Esophagus muscularis mucosa (tissue), 4 donors: Measurements from ENCODE around the gene DNM3. TPM values are rescaled to one million over a fixed set of nuclear protein-coding genes. Genes with fewer than 3 reads are reported as not detected.

Experiments used
- DNase-seq: peaks from one replicate; pipeline ENCODE4 v3.0.0-alpha.2; 2017; ENCODE audit errors: extremely low spot score
- H3K27ac ChIP-seq, 4 donors: fragments of 200-600 bp; sonication (generic); replicated peaks in 1 of 4; 1 replicate in 3 of 4; 2 replicates in 1 of 4; pipeline ENCODE4 v1.5.1; 2016 to 2019; ENCODE audit warnings: mild to moderate bottlenecking in 1 of 4
- H3K27me3 ChIP-seq, 4 donors: fragments of 200-600 bp; sonication (generic); one replicate each; pipeline versions ENCODE4 v1.5.1 to v1.6.0; 2016 to 2019
- H3K36me3 ChIP-seq, 4 donors: fragments of 200-600 bp; sonication (generic); one replicate each; pipeline ENCODE4 v1.5.1; 2016 to 2019
- H3K4me1 ChIP-seq, 4 donors: fragments of 200-600 bp; sonication (generic); one replicate each; pipeline ENCODE4 v1.5.1; 2016 to 2019
- H3K4me3 ChIP-seq, 4 donors: fragments of 200-600 bp; sonication (generic); 1 replicate in 2 of 4; 2 replicates in 2 of 4; pipeline ENCODE4 v1.5.1; 2016 to 2019; ENCODE audit warnings: mild to moderate bottlenecking in 4 of 4, moderate library complexity in 1 of 4
- H3K9me3 ChIP-seq, 4 donors: fragments of 200-600 bp; sonication (generic); 1 replicate in 3 of 4; 2 replicates in 1 of 4; pipeline ENCODE4 v1.5.1; 2016 to 2019
- CTCF ChIP-seq, 3 experiments: fragments of 200-600 bp in 2 of 3; fragments of 450-650 bp in 1 of 3; sonication (generic) in 2 of 3; IDR thresholded peaks; one replicate each; pipeline ENCODE4 v1.5.1; 2017 to 2019; ENCODE audit warnings: antibody characterized with exemption in 3 of 3, mild to moderate bottlenecking in 2 of 3, moderate library complexity in 1 of 3
- EP300 ChIP-seq: sonication (generic); formaldehyde crosslinking; IDR thresholded peaks from one replicate; pipeline ENCODE4 v1.6.1; 2017; ENCODE audit warnings: antibody characterized with exemption
- POLR2A ChIP-seq: fragments of 450-650 bp; IDR thresholded peaks from one replicate; pipeline ENCODE4 v1.6.1; 2017; ENCODE audit warnings: antibody characterized with exemption, moderate library complexity, mild to moderate bottlenecking, low read depth
- POLR2AphosphoS5 ChIP-seq, 2 donors: sonication (generic); formaldehyde crosslinking; IDR thresholded peaks; one replicate each; pipeline ENCODE4 v1.6.1; 2017; ENCODE audit warnings: antibody characterized with exemption in 2 of 2
- WGBS: methylation state at CpG from one replicate; pipeline ENCODE4 v1.1.5; 2018; 5-methylcytosine and 5-hydroxymethylcytosine counted together
- intact Hi-C: fragments of 100-400 bp; cut with DNase I; formaldehyde crosslinking; loops from one replicate; pipeline ENCODE4 v1.15.1; 2023
- total RNA-seq, 4 donors: library from RNA; depleted of rRNA; stranded (reverse); fragments of >200 nt; gene quantifications; one replicate each; pipeline versions ENCODE4 v1.1.0 to v1.2.1, GENCODE V29; 2016

DNM3 gene
- total RNA-seq, 4 donors from 2014 or later: 3.3 to 6.4 (median 3.9) TPM

- Histone ChIP-seq H3K4me3 (no peak overlapping the region), H3K9me3 (no peaks in the 10 kb centered on the region), H3K36me3 (no peaks in the 10 kb centered on the region), H3K27me3 (no peaks in the 10 kb centered on the region), H3K4me1 (peaks cover 4 to 23% (median 16%) of the 10 kb centered on the region in 4 donors), H3K27ac (no peak overlapping the region)
- no peak for TF ChIP-seq EP300
- TF ChIP-seq CTCF (IDR thresholded peaks at IDR 0.05): no peak
- no peak for TF ChIP-seq POLR2AphosphoS5 (IDR thresholded peaks at IDR 0.05)
- no peak for TF ChIP-seq POLR2A
- intact Hi-C loops: no loop called here
- no peak for DNase-seq
- WGBS: 91% methylated on average over 1 of the region's 1 CpG
Observed at GRCh38 chr1:172266528-172267174, 425.4 kb downstream of the DNM3 start.

DNA sequence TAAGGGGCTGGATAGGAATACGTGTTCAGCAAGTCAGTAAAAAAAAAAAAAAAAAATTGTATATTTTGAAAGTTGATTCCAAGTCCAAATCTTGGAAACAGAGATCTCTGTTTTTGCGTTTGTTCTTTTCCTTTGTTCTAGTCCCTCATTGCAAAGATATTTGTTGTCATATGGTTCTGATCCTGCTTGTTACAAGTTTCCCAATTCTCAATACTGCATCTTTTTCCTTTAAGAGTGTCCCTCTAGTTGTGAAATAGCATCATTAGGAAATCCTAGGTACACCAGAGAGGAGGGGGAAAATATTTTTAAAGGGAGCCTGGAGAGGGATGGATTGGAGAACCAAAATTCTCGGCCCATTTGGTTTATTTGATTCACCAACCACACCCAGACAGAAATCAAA is 426.9 kb downstream of the DNM3 start:
- WGBS: 91% methylated on average over 3 of the region's 3 CpGs
- H3K27ac ChIP-seq: no peak overlapping the region

DNA sequence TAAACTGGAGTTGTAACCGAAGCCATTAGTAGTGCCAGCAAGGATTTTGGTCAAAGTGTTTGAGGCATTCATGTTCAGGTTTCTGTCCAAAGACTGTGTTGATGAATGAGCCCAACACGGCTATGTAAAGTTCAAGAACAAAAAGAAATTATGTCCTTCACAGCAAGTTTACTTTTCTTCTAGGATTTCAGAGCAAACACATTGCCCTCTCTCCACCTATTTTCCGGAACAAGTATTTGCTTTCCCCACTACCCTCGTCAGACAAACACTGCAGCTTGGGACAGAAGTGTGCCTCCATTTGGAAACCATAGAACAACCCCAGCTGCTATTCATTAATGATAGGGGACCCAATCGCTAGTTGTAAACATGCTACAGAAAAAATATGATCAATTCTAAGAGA is 427.8 kb downstream of the DNM3 start:
- H3K4me3 ChIP-seq: no peak overlapping the region
- intact Hi-C loops: no loop called here
- 73% methylated on average over 5 of the region's 5 CpGs for WGBS
- no peaks in the 10 kb centered on the region for H3K9me3 ChIP-seq
- no peaks in the 10 kb centered on the region for H3K36me3 ChIP-seq
- no peaks in the 10 kb centered on the region for H3K27me3 ChIP-seq
- TF ChIP-seq EP300 (no peak), POLR2AphosphoS5 (IDR thresholded peaks at IDR 0.05) (no peak), POLR2A (no peak), CTCF (IDR thresholded peaks at IDR 0.05) (no peak)
- H3K4me1 ChIP-seq: peaks cover 4 to 23% (median 16%) of the 10 kb centered on the region in 4 donors
- peak overlapping the region; percentile 11 to 50 (median 44) for H3K27ac ChIP-seq
- no peak for DNase-seq

More for the DNA sequence above, 426.9 kb downstream of the DNM3 start:
- Histone ChIP-seq H3K9me3 (no peaks in the 10 kb centered on the region), H3K27me3 (no peaks in the 10 kb centered on the region), H3K4me1 (peaks cover 4 to 23% (median 16%) of the 10 kb centered on the region in 4 donors), H3K4me3 (no peak overlapping the region), H3K36me3 (no peaks in the 10 kb centered on the region)
- DNase-seq: no peak
- intact Hi-C loops: no loop called here
- TF ChIP-seq POLR2A (no peak), POLR2AphosphoS5 (IDR thresholded peaks at IDR 0.05) (no peak), EP300 (no peak)

GRCh38 chr1:172269644-172270043 is 428.3 kb downstream of the DNM3 start:
- no peak for TF ChIP-seq POLR2A
- WGBS: 55% methylated on average over 3 of the region's 3 CpGs
- DNase-seq: no peak
- intact Hi-C loops: no loop called here
- Histone ChIP-seq H3K36me3 (no peaks in the 10 kb centered on the region), H3K4me3 (no peak overlapping the region), H3K27ac (peak overlapping the region; percentile 11 to 50 (median 44)), H3K9me3 (no peaks in the 10 kb centered on the region), H3K4me1 (peaks cover 4 to 23% (median 16%) of the 10 kb centered on the region in 4 donors), H3K27me3 (no peaks in the 10 kb centered on the region)

- no peaks in the 10 kb centered on the region for H3K36me3 ChIP-seq
- no peak for TF ChIP-seq POLR2A
- TF ChIP-seq CTCF (IDR thresholded peaks at IDR 0.05): no peak
- TF ChIP-seq POLR2AphosphoS5 (IDR thresholded peaks at IDR 0.05): no peak
- TF ChIP-seq EP300: no peak
- no peak overlapping the region for H3K4me3 ChIP-seq
- DNase-seq: no peak
- H3K9me3 ChIP-seq: no peaks in the 10 kb centered on the region
- no peaks in the 10 kb centered on the region for H3K27me3 ChIP-seq
- H3K4me1 ChIP-seq: peaks cover 4 to 23% (median 16%) of the 10 kb centered on the region in 4 donors
- H3K27ac ChIP-seq: peak overlapping the region in 1 of 4 donors; percentile 50
- WGBS: 17% methylated on average over 3 of the region's 3 CpGs
- intact Hi-C loops: no loop called here
Observed at GRCh38 chr1:172270605-172271004, 429.3 kb downstream of the DNM3 start.

- 42% methylated on average over 1 of the region's 1 CpG for WGBS
- Histone ChIP-seq H3K9me3 (no peaks in the 10 kb centered on the region), H3K36me3 (no peaks in the 10 kb centered on the region), H3K27ac (no peak overlapping the region), H3K27me3 (no peaks in the 10 kb centered on the region), H3K4me3 (no peak overlapping the region), H3K4me1 (peaks cover 4 to 23% (median 16%) of the 10 kb centered on the region in 4 donors)
- TF ChIP-seq EP300: no peak
- TF ChIP-seq POLR2AphosphoS5 (IDR thresholded peaks at IDR 0.05): no peak
- no peak for TF ChIP-seq CTCF (IDR thresholded peaks at IDR 0.05)
- intact Hi-C loops: no loop called here
- no peak for DNase-seq
Observed at GRCh38 chr1:172272087-172272486, 430.8 kb downstream of the DNM3 start.
